NCI-H748 (cell line): ENCODE measurements around the gene PRPF6.

Experiments
- DNase-seq: peaks from one replicate; lab custom pipeline; 2025; ENCODE audit not compliant: unreplicated experiment; lab: John Stamatoyannopoulos, UW

The PRPF6 gene

DNA sequence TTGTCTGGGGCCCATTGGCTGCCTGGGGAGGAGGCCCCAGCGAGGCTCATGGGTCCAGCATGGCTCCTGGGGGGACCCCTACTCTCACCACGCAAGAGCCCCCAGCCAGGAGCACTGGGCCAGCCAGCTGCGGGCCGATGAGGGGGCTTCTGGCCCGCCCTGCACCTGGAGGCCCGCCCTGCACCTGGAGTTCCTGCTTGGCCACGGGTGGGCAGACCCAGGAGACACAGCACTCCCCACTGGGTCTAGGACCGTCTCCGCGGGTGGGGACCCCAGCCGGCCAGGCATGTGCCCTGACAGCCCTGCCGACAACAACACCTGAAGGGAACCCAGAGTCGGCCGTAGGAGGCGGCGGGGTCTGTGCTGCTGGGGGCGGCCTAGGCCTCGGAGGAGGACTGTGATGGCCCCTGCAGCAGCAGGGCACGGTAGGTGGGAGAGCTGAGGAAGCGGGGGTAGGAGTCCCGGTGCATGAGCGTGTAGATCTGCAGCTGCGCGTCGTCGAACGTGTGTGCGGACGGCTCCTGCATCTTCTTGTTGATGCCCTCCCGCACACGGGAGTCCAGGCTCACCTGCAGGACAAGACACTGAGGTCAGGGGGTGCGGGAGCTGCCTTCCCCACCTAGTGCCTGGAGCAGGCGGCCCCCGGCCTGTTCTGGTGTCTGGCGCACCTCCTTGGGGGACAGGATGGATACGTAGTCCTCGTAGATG, 92.7 kb downstream of the PRPF6 start:
- DNase-seq: no peak

- no peak for DNase-seq
Measured at GRCh38 chr20:64074184-64074789, 93.4 kb downstream of the PRPF6 start.

DNA sequence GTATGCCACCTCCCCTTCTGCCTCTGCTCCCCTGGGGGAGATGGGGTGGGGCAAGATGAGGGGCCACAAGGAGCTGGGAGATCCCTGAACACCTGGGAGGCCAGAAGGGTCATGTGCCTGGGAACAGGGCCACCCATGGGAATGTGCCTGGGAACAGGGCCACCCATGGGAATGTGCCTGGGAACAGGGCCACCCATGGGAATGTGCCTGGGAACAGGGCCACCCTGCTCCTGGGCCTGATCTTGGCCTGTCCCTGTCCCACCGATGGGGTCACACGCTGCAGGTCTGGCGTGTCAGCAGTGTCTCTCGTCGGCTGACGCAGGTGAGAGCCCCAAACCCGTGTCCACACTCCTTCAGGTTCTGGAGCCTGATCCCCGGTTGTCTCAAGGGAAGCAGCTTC, 94.0 kb downstream of the PRPF6 start:
- no peak for DNase-seq

- no peak for DNase-seq
Measured at GRCh38 chr20:64075556-64075955, 94.6 kb downstream of the PRPF6 start.

DNA sequence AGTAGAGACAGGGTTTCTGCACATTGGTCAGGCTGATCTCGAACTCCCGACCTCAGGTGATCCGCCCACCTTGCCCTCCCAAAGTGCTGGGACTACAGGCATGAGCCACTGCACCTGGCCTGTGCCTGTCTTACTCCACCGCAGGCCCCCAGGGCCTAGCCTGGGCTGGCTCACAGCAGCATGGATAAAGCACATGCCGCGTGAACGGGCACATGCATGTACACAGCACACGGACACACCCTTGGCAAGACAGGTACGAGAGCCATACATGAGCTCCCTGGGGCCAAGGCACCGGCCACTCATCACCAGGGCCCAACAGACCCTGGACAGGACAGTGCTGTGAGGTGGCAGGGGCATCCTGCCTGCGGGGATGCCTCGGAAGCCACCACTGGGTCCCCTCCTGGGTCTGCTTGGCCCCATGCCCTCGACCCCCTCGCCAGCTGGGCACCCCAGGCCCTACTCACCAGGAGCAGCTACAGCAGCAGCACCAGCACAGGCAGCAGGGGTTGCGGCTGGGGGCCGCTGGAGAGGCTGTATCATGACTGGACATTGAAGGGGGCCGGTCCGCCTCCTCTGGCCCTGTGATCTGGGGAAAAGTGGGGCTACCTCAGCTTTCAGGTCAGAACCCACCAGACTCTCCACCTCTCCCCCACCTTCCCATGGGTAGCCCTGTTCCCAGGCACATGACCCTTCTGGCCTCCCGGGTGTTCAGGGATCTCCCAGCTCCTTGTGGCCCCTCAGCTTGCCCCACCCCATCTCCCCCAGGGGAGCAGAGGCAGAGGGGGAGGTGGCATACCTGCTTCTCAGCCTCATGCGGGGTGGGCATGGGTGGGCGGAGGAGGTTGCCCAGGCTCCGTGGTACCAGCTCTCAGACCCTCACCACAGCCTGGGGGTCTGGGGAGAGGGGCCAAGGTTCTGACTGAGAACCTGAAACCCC, 95.4 kb downstream of the PRPF6 start:
- no peak for DNase-seq

- DNase-seq: no peak
Measured at GRCh38 chr20:64077094-64077493, 96.2 kb downstream of the PRPF6 start.

GRCh38 chr20:64077541-64077875, 96.6 kb downstream of the PRPF6 start:
- DNase-seq: no peak

DNA sequence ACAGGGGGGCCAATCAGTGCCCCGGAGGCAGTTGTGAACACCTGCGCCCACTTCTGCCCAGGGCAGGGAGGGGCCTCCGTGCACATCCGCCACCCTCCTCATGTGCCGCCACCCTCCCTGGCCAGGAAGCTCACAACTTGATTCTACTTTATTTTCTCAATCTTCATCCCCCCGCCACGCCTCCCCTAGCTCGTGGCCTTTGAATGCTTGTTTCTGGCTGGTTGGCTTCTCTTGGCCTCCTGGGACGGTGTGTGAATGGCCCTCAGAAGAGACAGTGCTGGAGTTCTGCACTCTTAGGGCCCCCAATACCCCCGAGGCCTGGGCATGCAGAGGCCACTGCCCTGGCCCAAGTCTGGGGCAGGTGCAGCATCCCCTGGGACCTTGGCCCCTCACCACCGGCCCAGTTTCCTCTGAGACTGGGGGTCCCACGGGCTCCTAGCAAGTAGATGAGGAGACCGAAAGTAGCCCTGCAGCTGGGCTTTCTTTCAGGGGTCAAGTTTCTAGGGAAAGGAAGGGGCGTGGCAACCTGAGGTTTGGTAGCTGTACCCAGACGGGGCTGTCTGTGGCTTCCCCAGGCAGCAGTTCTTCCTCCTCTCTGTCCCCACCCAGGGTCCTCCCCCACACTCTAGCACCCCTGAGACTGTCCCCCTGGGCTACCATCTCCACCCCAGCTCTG, 97.1 kb downstream of the PRPF6 start:
- DNase-seq: no peak

DNA sequence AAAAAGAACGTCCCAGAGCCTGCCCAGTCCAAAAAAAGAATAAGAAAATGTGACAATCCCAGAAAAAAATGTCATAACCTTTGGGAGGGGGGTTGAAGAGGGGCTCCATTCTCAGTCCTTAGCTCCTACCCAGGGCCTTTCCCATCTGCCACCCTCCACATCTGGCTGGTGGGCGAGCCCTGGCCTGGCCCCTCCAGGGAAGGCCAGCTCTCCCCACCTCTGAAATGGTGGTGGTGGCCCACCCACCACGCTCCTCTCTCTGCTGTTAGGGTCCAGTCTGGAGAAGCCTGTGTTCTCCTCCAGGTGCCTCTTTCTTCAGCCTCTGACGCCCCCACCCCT, 98.0 kb downstream of the PRPF6 start:
- DNase-seq: no peak

DNA sequence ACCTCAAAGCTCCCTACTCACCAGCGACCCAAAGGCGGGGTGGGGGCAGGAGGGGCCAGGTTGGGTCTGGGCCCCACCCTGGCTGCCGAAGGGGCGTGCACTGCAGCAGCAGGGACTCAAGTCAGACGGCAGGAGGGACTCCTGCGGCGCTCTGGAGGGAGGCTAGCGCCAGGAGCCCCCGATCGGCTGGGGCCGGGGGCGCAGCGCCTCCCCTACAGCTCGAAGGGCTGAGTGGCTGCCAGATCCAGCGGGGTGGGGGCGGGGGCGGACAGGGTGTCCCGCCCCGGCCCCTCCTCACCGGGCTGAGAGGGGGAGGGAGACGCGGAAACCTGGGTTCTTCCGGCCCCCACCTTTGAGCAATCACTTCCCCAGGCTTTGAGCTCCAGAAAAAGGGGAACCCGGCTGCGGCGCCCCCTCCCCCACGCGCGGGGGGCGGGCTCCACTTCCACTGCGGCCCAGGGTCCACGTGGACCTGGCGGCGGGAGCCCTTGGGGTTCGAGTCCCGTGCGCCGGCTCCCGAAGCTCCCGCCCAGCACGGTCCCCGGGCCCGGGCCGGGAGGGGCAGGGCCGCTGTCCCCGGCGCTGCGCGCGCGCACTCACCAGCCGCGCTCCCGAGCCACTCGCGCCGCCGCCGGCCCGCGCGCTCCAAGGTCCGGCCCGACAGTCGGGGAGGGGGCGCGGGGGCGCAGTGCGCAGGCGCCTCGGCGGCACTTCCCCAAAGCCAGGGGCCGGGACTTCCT, 98.5 kb downstream of the PRPF6 start, which contains the start of gene RGS19:
Gene RGS19, minus strand, starts transcription at position 246 of the 740 bp plus-strand sequence. CDS start 2,632 bp downstream, outside the sequence.
- DNase-seq: peak; percentile 58

GRCh38 chr20:64080013-64080812, 99.3 kb downstream of the PRPF6 start, which contains the start of gene OPRL1:
Gene OPRL1, plus strand, starts transcription at chr20:64080082. Its CDS starts 12,639 bp downstream, at chr20:64092721.
- no peak for DNase-seq

- DNase-seq: no peak
Measured at GRCh38 chr20:64080813-64081623, 100.1 kb downstream of the PRPF6 start.

DNA sequence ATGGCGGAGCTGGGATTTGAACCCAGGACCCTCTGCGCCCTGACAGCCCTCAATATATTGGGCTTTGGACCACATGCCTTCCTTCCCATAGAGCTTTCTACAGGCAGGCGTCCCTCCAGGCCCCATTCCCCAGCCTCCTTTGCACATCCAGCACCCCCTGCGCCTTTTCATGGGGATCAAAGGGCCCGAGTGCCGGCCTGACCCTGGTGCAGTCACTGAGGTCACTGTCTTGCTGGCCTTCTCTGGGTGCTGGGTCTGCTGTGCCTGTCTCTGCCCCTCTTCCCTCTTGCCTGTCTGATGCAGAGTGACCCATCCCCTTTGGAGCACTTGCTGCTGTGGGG, 100.7 kb downstream of the PRPF6 start:
- DNase-seq: no peak

DNA sequence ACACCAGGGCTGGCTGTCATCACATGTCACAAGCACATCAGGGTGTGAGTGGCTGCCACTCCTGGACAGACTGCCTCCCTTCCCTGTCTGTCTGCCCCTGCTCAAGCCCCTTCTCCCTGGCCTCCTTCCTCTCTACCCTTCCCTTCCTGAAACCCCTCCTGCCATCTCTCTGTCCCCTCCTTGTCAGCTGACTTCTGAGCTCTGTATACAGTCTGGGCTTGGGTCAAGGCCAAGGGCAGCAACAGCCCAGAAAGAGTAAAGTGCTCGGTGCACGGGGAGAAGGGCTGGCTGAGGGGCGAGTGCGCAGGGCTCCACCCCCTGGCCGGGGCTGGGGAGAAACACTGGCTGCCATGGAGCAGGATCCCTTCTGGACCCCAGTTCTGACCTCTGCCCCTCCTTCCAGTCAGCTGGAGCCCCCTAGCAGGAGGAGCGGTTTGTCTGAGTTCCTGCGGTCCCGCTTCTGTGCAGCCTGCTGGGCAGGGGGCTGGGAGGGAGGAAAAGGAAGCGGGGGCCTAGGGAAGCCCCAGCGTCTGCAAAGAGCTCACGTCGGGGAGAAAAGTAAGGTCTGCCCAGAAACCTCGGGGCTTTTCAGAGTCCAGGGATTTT, 101.3 kb downstream of the PRPF6 start:
- DNase-seq: no peak
